MCF 10A (cell line): ENCODE measurements around the gene ABHD12B. TPM values are rescaled to one million over a fixed set of nuclear protein-coding genes. Genes with fewer than 3 reads are reported as not detected.

ENCODE experiments used
- Bru-seq: library from RNA; stranded (reverse); fragments of 400-500 nt; gene quantifications from one replicate; lab custom pipeline; 2021; lab: Mats Ljungman, UMichigan
- BruChase-seq, 2 experiments: library from RNA; stranded (reverse); fragments of 400-500 nt; gene quantifications; one replicate each; lab custom pipeline; 2021; lab: Mats Ljungman, UMichigan
- BruUV-seq: library from RNA; stranded (reverse); fragments of 400-500 nt; replicated peaks from 2 replicates; lab custom pipeline; 2021; lab: Mats Ljungman, UMichigan
- CTCF ChIA-PET: fragments of 300-600 bp; sonication (Branson Sonifier 250); formaldehyde crosslinking; extraction: SDS; loops from one replicate; lab custom pipeline; 2021; ENCODE audit warnings: antibody characterized with exemption, inconsistent platforms; lab: Yijun Ruan, JAX
- POLR2A ChIA-PET: fragments of 300-600, 350-650 bp; sonication (Branson Sonifier 250); formaldehyde crosslinking; extraction: SDS; loops from one replicate; lab custom pipeline; 2020; ENCODE audit warnings: antibody characterized with exemption, inconsistent platforms; lab: Yijun Ruan, JAX
- DNase-seq: peaks from one replicate; pipeline ENCODE4 v3.0.0-alpha.2; 2018; ENCODE audit not compliant: unreplicated experiment
- H3K27ac Mint-ChIP-seq: one replicate; pipeline ENCODE4 v1.8.0; 2022; ENCODE audit warnings: mild to moderate bottlenecking, low read depth, mixed read lengths; ENCODE audit not compliant: unreplicated experiment
- H3K27me3 Mint-ChIP-seq: one replicate; pipeline ENCODE4 v1.8.0; 2022; ENCODE audit warnings: mixed read lengths; ENCODE audit not compliant: insufficient read depth, unreplicated experiment
- H3K36me3 Mint-ChIP-seq: one replicate; pipeline ENCODE4 v1.8.0; 2022; ENCODE audit warnings: mild to moderate bottlenecking, moderate library complexity, mixed read lengths; ENCODE audit not compliant: insufficient read depth, unreplicated experiment
- H3K4me1 Mint-ChIP-seq: one replicate; pipeline ENCODE4 v1.8.0; 2022; ENCODE audit warnings: mixed read lengths; ENCODE audit not compliant: insufficient read depth, unreplicated experiment
- H3K4me3 Mint-ChIP-seq: one replicate; pipeline ENCODE4 v1.8.0; 2022; ENCODE audit warnings: mild to moderate bottlenecking, moderate library complexity, mixed read lengths; ENCODE audit not compliant: unreplicated experiment
- H3K9me3 Mint-ChIP-seq: one replicate; pipeline ENCODE4 v1.8.0; 2022; ENCODE audit warnings: mixed read lengths; ENCODE audit not compliant: unreplicated experiment
- CTCF ChIP-seq: fragments of 200-600 bp; IDR thresholded peaks from one replicate; pipeline ENCODE4 v1.8.0; 2022; ENCODE audit warnings: antibody characterized with exemption, mild to moderate bottlenecking; ENCODE audit not compliant: unreplicated experiment
- intact Hi-C: fragments of 100-400 bp; cut with micrococcal nuclease; formaldehyde crosslinking; loops from 2 replicates; pipeline ENCODE4 v1.14.1; 2022
- long read RNA-seq: library from polyadenylated mRNA; stranded (forward); transcript quantifications from one replicate; pipeline ENCODE4 v2.0.0, GENCODE V29; 2022
- total RNA-seq: library from RNA; stranded (reverse); gene quantifications from 2 replicates; pipeline ENCODE4 v1.2.3, GENCODE V29; 2022

Gene ABHD12B
- total RNA-seq (not detected in 2 replicates), Bru-seq, nascent RNA (percentile 2 among the genes with signal in this experiment), BruChase-seq, experiment 1, labeled RNA remaining after a 6-hour chase (not detected), BruChase-seq, experiment 2, labeled RNA remaining after a 2-hour chase (percentile 3 among the genes with signal in this experiment)
- long read RNA-seq: 0 reads

GRCh38 chr14:50871914-50872732 is at the start of gene ABHD12B:
TSS of gene ABHD12B (plus strand) at chr14:50872053. CDS start at chr14:50872175, 122 bp downstream.
- no peak for TF ChIP-seq CTCF
- peaks cover 6% of the 10 kb centered on the region for H3K4me1 Mint-ChIP-seq
- H3K36me3 Mint-ChIP-seq: no peaks in the 10 kb centered on the region
- POLR2A ChIA-PET: no interaction called here
- no peak for DNase-seq
- no peak within 1 kb of the TSS for H3K27ac Mint-ChIP-seq
- BruUV-seq: no TSS peak
- H3K4me3 Mint-ChIP-seq: no peak within 1 kb of the TSS
- intact Hi-C loops: no loop called here
- CTCF ChIA-PET: interaction anchor here (1.1 to 3.5 kb wide), 2 partner anchors 12 to 95 kb away, joined by 3 to 16 read pairs; no protein-coding TSS in a partner anchor
- no peaks in the 10 kb centered on the region for H3K9me3 Mint-ChIP-seq
- peaks cover 41% of the 10 kb centered on the region for H3K27me3 Mint-ChIP-seq

GRCh38 chr14:50822501-50823042 is 49.3 kb upstream of the ABHD12B start:
- DNase-seq: no peak
- no peaks in the 10 kb centered on the region for H3K27me3 Mint-ChIP-seq

GRCh38 chr14:50823051-50823761 is 48.6 kb upstream of the ABHD12B start:
- POLR2A ChIA-PET: interaction anchor here (0.6 to 3.0 kb wide), 2 partner anchors 8 to 37 kb away, joined by 4 to 7 read pairs; partner anchors contain the start of gene NIN
- H3K9me3 Mint-ChIP-seq: no peaks in the 10 kb centered on the region
- no peak for DNase-seq
- intact Hi-C loops: no loop called here
- CTCF ChIA-PET: interaction anchor here (1.0 to 4.8 kb wide), 2 partner anchors 37 to 46 kb away, joined by 3 to 31 read pairs; no protein-coding TSS in a partner anchor
- TF ChIP-seq CTCF: no peak
- no peaks in the 10 kb centered on the region for H3K36me3 Mint-ChIP-seq
- peaks cover 19% of the 10 kb centered on the region for H3K4me1 Mint-ChIP-seq
- no peaks in the 10 kb centered on the region for H3K27me3 Mint-ChIP-seq
- H3K27ac Mint-ChIP-seq: no peak overlapping the region
- H3K4me3 Mint-ChIP-seq: no peak overlapping the region
- BruUV-seq: no TSS peak

More at GRCh38 chr14:50822501-50823042, 49.3 kb upstream of the ABHD12B start:
- no peaks in the 10 kb centered on the region for H3K9me3 Mint-ChIP-seq
- BruUV-seq: no TSS peak
- ChIA-PET CTCF (interaction anchor here (0.6 to 4.8 kb wide), 4 partner anchors 38 to 507 kb away, joined by 3 to 31 read pairs (median 4); no protein-coding TSS in a partner anchor), POLR2A (interaction anchor here (0.6 to 3.0 kb wide), 3 partner anchors 9 to 510 kb away, joined by 3 to 7 read pairs (median 4); partner anchors contain the start of genes DMAC2L, L2HGDH and NIN)
- H3K4me1 Mint-ChIP-seq: peaks cover 19% of the 10 kb centered on the region
- H3K4me3 Mint-ChIP-seq: no peak overlapping the region
- no peak overlapping the region for H3K27ac Mint-ChIP-seq
- H3K36me3 Mint-ChIP-seq: no peaks in the 10 kb centered on the region
- intact Hi-C loops: no loop called here
- TF ChIP-seq CTCF: no peak
